ENCODE results near the gene JAK2. TPM values are rescaled to one million over a fixed set of nuclear protein-coding genes. Genes with fewer than 3 reads are reported as not detected.
"Not testable (repeated sequence)": the region's sequence is repeated elsewhere in the genome, so short reads cannot be mapped to it uniquely, and the experiment has no call there.

The JAK2 gene
- total RNA-seq, 1 donor from 2014 or later, result 31.9 TPM

- DNase-seq (ENCODE audit: low spot score in 2 of 2), result no peak
- H3K9me3 ChIP-seq, result no peaks in the 10 kb centered on the region
- intact Hi-C loops (cut with DNase I), result no loop called here
- H3K27me3 ChIP-seq, result no peaks in the 10 kb centered on the region
- H3K27ac ChIP-seq, result no peak overlapping the region
- H3K36me3 ChIP-seq, result peaks cover 50 to 57% of the 10 kb centered on the region in 2 donors
- H3K4me1 ChIP-seq, result no peaks in the 10 kb centered on the region
- TF ChIP-seq CTCF (IDR thresholded peaks at IDR 0.05), result no peak
- no peak overlapping the region for H3K4me3 ChIP-seq
Observed at GRCh38 chr9:5085993-5086392, 100.9 kb downstream of the JAK2 start.

GRCh38 chr9:5089737-5090136 is 104.7 kb downstream of the JAK2 start:
- no peak for DNase-seq (ENCODE audit: low spot score in 2 of 2)
- peaks cover 27% of the 10 kb centered on the region in 2 donors for H3K36me3 ChIP-seq
- H3K27ac ChIP-seq, result no peak overlapping the region
- no peaks in the 10 kb centered on the region for H3K27me3 ChIP-seq
- no peak for TF ChIP-seq CTCF (IDR thresholded peaks at IDR 0.05)
- intact Hi-C loops (cut with DNase I), result no loop called here
- H3K4me3 ChIP-seq, result no peak overlapping the region
- H3K9me3 ChIP-seq, result no peaks in the 10 kb centered on the region
- no peaks in the 10 kb centered on the region for H3K4me1 ChIP-seq

GRCh38 chr9:5095795-5096194 is 110.7 kb downstream of the JAK2 start:
- intact Hi-C loops (cut with DNase I), result no loop called here
- DNase-seq (ENCODE audit: low spot score in 2 of 2), result no peak
- Histone ChIP-seq H3K27me3 (no peaks in the 10 kb centered on the region), H3K4me3 (no peak overlapping the region), H3K36me3 (no peaks in the 10 kb centered on the region), H3K9me3 (peaks cover 0 to 3% of the 10 kb centered on the region in 2 donors), H3K4me1 (no peaks in the 10 kb centered on the region), H3K27ac (no peak overlapping the region)
- TF ChIP-seq CTCF (IDR thresholded peaks at IDR 0.05), result no peak

GRCh38 chr9:5099466-5099865 is 114.4 kb downstream of the JAK2 start:
- intact Hi-C loops (cut with DNase I), result no loop called here
- Histone ChIP-seq H3K36me3 (no peaks in the 10 kb centered on the region), H3K4me3 (no peak overlapping the region), H3K27ac (no peak overlapping the region), H3K9me3 (peaks cover 9 to 16% of the 10 kb centered on the region in 2 donors), H3K27me3 (no peaks in the 10 kb centered on the region), H3K4me1 (no peaks in the 10 kb centered on the region)
- DNase-seq (ENCODE audit: low spot score in 2 of 2), result no peak
- no peak for TF ChIP-seq CTCF (IDR thresholded peaks at IDR 0.05)

- intact Hi-C loops (cut with DNase I); H3K27me3 ChIP-seq; H3K36me3 ChIP-seq; H3K4me1 ChIP-seq; H3K4me3 ChIP-seq; H3K27ac ChIP-seq; DNase-seq (ENCODE audit: low spot score in 2 of 2): not testable (repeated sequence)
- peaks cover 9 to 28% of the 10 kb centered on the region in 2 donors for H3K9me3 ChIP-seq
Observed at GRCh38 chr9:5101127-5101526, 116.1 kb downstream of the JAK2 start.

- peaks cover 0 to 35% of the 10 kb centered on the region in 2 donors for H3K9me3 ChIP-seq
- H3K4me3 ChIP-seq; intact Hi-C loops (cut with DNase I); DNase-seq (ENCODE audit: low spot score in 2 of 2); H3K27ac ChIP-seq; H3K4me1 ChIP-seq; H3K27me3 ChIP-seq: not testable (repeated sequence)
- peaks cover 7 to 11% of the 10 kb centered on the region in 2 donors for H3K36me3 ChIP-seq
Observed at GRCh38 chr9:5106517-5106916, 121.4 kb downstream of the JAK2 start.
